Keratinocyte (primary cell): Measurements from ENCODE around the gene ALPI. TPM values are rescaled to one million over a fixed set of nuclear protein-coding genes. Genes with fewer than 3 reads are reported as not detected.

ENCODE experiments used
- DNase-seq: peaks from one replicate; pipeline ENCODE4 v3.0.0-alpha.2; 2011; ENCODE audit warnings: low read depth, missing footprints, low spot score
- FAIRE-seq: peaks from 2 replicates; lab custom pipeline; 2011; peaks lifted over from hg19 to GRCh38; lab: Jason Lieb, UNC
- H2AFZ ChIP-seq: 2 replicates; pipeline ENCODE4 v1.6.0; 2012; ENCODE audit warnings: low read length, control low read depth, inconsistent platforms; ENCODE audit not compliant: control insufficient read depth
- H3K27ac ChIP-seq: 2 replicates; pipeline ENCODE4 v1.5.1; 2011; ENCODE audit warnings: low read length; ENCODE audit not compliant: control insufficient read depth, insufficient read depth
- H3K27me3 ChIP-seq: 3 replicates; pipeline ENCODE4 v1.6.0; 2011; ENCODE audit warnings: low read length; ENCODE audit not compliant: control insufficient read depth, insufficient read depth; ENCODE audit errors: extremely low read depth
- H3K36me3 ChIP-seq, 2 experiments: 2 replicates in 1 of 2; 3 replicates in 1 of 2; pipeline ENCODE4 v1.5.1; 2011; ENCODE audit warnings: low read length in 2 of 2, mild to moderate bottlenecking in 1 of 2; ENCODE audit not compliant: control insufficient read depth in 2 of 2, insufficient read depth in 2 of 2; ENCODE audit errors: extremely low read depth in 1 of 2
- H3K4me1 ChIP-seq: 3 replicates; pipeline ENCODE4 v1.5.1; 2011; ENCODE audit warnings: low read length; ENCODE audit not compliant: control insufficient read depth, insufficient read depth; ENCODE audit errors: extremely low read depth
- H3K4me2 ChIP-seq: 3 replicates; pipeline ENCODE4 v1.6.0; 2011; ENCODE audit warnings: low read depth, low read length; ENCODE audit not compliant: control insufficient read depth, insufficient read depth; ENCODE audit errors: extremely low read depth
- H3K4me3 ChIP-seq, 3 experiments: fragments of 200-600 bp in 1 of 3; sonication (generic) in 1 of 3; 2 replicates in 2 of 3; 3 replicates in 1 of 3; pipeline ENCODE4 v1.5.1; 2011 to 2016; ENCODE audit warnings: low read length in 3 of 3, mild to moderate bottlenecking in 3 of 3, control low read depth in 2 of 3, inconsistent platforms in 1 of 3, low read depth in 1 of 3, mixed read lengths in 1 of 3, mixed run types in 1 of 3, moderate library complexity in 1 of 3; ENCODE audit not compliant: control insufficient read depth in 2 of 3, insufficient read depth in 2 of 3; ENCODE audit errors: extremely low read depth in 1 of 3
- H3K79me2 ChIP-seq: 2 replicates; pipeline ENCODE4 v1.6.0; 2012; ENCODE audit warnings: low read length; ENCODE audit not compliant: control insufficient read depth, insufficient read depth
- H3K9ac ChIP-seq: 3 replicates; pipeline ENCODE4 v1.6.0; 2011; ENCODE audit warnings: low read length; ENCODE audit not compliant: control insufficient read depth, insufficient read depth; ENCODE audit errors: extremely low read depth
- H3K9me1 ChIP-seq: 3 replicates; pipeline ENCODE4 v1.6.0; 2011; ENCODE audit warnings: low read length; ENCODE audit not compliant: control insufficient read depth, insufficient read depth; ENCODE audit errors: extremely low read depth
- H3K9me3 ChIP-seq: 2 replicates; pipeline ENCODE4 v1.5.1; 2012; ENCODE audit warnings: low read depth, low read length; ENCODE audit not compliant: control insufficient read depth
- H4K20me1 ChIP-seq: 3 replicates; pipeline ENCODE4 v1.6.0; 2011; ENCODE audit warnings: low read length; ENCODE audit not compliant: control insufficient read depth, insufficient read depth; ENCODE audit errors: extremely low read depth
- CTCF ChIP-seq, 3 experiments: IDR thresholded peaks in 1 of 3; conservative IDR thresholded peaks in 1 of 3; optimal IDR thresholded peaks in 1 of 3; 2 replicates in 2 of 3; 3 replicates in 1 of 3; pipeline versions ENCODE3 to v1.5.1; 2011; ENCODE audit warnings: low read length in 3 of 3, mild to moderate bottlenecking in 3 of 3, moderate library complexity in 2 of 3, control low read depth in 1 of 3, inconsistent platforms in 1 of 3; ENCODE audit not compliant: insufficient read depth in 2 of 3; ENCODE audit errors: extremely low read depth in 1 of 3
- EZH2 ChIP-seq: IDR thresholded peaks from one replicate; pipeline ENCODE4 v1.6.1; 2012; ENCODE audit warnings: inconsistent platforms, mild to moderate bottlenecking, low read length, moderate library complexity
- dilution Hi-C: fragments of 300-500 bp; cut with MboI; formaldehyde crosslinking; loops from one replicate; pipeline ENCODE4 v1.7.0; 2020; ENCODE audit warnings: low sequenced_read_pairs; ENCODE audit not compliant: extremely low pct_ligation_motif_present
- polyA plus RNA-seq, 5 experiments: library from polyadenylated mRNA; depleted of rRNA in 3 of 5; stranded (reverse) in 3 of 5; stranded (forward) in 1 of 5; unstranded in 1 of 5; fragments of >200 nt; gene quantifications; 1 replicate in 1 of 5; 2 replicates in 3 of 5; 3 replicates in 1 of 5; pipeline versions ENCODE4 v1.2.1 to v1.2.3, GENCODE V29; 2011 to 2012; ENCODE audit warnings: missing spikeins in 2 of 5, low read depth in 1 of 5, low replicate concordance in 1 of 5

ALPI gene
- polyA plus RNA-seq, 1 donor (not counting 4 experiments of a cell fraction or from before 2014, with no cell fraction given) = not detected

GRCh38 chr2:232479341-232480200 lies 23.6 kb downstream of the ALPI start:
- no peak for DNase-seq
- TF ChIP-seq CTCF (optimal IDR thresholded peaks at IDR 0.05 in 1 of 3, IDR thresholded peaks at IDR 0.05 in 1 of 3, conservative IDR thresholded peaks at IDR 0.05 in 1 of 3; ENCODE audit: extremely low read depth in 1 of 3, insufficient read depth in 2 of 3, low read length in 3 of 3) (no peak), EZH2 (no peak)
- Histone ChIP-seq H3K9ac (no peak overlapping the region), H3K27me3 (peaks cover 15% of the 10 kb centered on the region), H3K9me1 (no peaks in the 10 kb centered on the region), H3K4me3 (no peak overlapping the region), H3K27ac (no peak overlapping the region), H3K36me3 (no peaks in the 10 kb centered on the region), H3K9me3 (no peaks in the 10 kb centered on the region), H2AFZ (no peak overlapping the region), H3K79me2 (no peaks in the 10 kb centered on the region), H4K20me1 (no peaks in the 10 kb centered on the region), H3K4me1 (no peaks in the 10 kb centered on the region), H3K4me2 (no peak overlapping the region)
- no peak for FAIRE-seq
- dilution Hi-C loops = no loop called here

DNA sequence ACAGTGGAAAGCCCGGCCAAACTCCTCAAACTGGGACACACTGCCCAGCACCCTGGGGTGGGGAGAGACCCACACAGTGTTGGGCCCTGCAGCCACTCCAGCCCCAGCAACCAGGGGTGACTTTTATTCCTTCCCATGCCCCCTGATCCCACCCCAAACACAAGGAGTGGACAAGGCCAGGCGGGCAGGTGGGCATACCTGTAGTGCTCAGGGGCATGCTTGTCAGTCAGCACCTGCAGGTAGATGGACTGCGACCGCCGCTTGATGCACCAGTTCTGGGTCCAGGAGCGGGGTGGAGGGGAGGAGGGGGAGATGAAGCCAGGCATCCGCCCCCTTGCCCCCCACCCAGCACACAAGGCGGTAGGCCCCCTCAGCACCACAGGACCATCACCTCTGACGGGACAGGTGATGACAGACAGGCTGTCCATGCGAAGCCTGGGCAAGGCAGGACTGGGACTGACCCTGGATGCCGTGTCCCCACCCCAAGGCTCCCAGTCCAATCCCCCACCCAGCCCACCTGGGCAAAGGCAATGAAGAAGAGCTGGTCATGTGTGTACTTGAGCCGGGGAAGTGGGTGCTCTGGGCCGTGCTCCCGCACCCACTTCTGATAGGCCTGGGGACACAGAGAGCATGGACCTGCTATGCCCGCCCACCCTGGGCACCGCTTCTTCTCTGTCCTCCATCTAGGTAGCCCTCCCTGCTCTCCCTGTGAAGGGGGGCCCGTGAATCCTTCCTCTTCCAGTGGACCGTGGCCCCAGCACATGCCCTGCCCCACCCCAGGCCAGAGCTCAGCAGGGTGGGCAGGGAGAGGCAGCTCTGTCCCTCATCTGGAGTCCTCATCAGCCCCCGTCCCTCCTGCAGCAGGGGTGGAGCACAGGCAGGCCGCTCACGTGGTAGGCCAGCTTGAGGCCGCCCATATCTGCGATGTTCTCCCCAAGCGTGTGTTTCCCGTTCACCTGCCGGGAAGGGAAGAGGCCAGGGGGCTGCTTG lies 24.5 kb downstream of the ALPI start:
- no peak for TF ChIP-seq EZH2
- no peak for TF ChIP-seq CTCF (optimal IDR thresholded peaks at IDR 0.05 in 1 of 3, IDR thresholded peaks at IDR 0.05 in 1 of 3, conservative IDR thresholded peaks at IDR 0.05 in 1 of 3; ENCODE audit: extremely low read depth in 1 of 3, insufficient read depth in 2 of 3, low read length in 3 of 3)
- H3K36me3 ChIP-seq = no peaks in the 10 kb centered on the region
- H3K79me2 ChIP-seq = no peaks in the 10 kb centered on the region
- H3K9me1 ChIP-seq = no peaks in the 10 kb centered on the region
- no peak overlapping the region for H2AFZ ChIP-seq
- dilution Hi-C loops = no loop called here
- no peak overlapping the region for H3K9ac ChIP-seq
- no peaks in the 10 kb centered on the region for H4K20me1 ChIP-seq
- no peaks in the 10 kb centered on the region for H3K4me1 ChIP-seq
- FAIRE-seq (no peak), DNase-seq (no peak)
- no peak overlapping the region for H3K27ac ChIP-seq
- peaks cover 16% of the 10 kb centered on the region for H3K27me3 ChIP-seq
- H3K9me3 ChIP-seq = no peaks in the 10 kb centered on the region
- H3K4me2 ChIP-seq = no peak overlapping the region
- H3K4me3 ChIP-seq = no peak overlapping the region
